Fibroblast of mammary gland (primary cell): ENCODE measurements around the gene SLC1A3.
A peak's percentile ranks its signal among the peaks of the same experiment; 100 is the strongest.

Experiments used
- DNase-seq: peaks from one replicate; pipeline ENCODE4 v3.0.0-alpha.2; 2010; ENCODE audit warnings: low read depth
- H3K4me3 ChIP-seq: 2 replicates; pipeline ENCODE4 v1.5.1; 2011; ENCODE audit warnings: low read depth, mild to moderate bottlenecking, low read length, moderate library complexity; ENCODE audit not compliant: control insufficient read depth
- CTCF ChIP-seq: conservative IDR thresholded peaks from 2 replicates; pipeline ENCODE4 v1.5.1; 2011; ENCODE audit warnings: low read depth, low read length, inconsistent platforms; ENCODE audit not compliant: control insufficient read depth, insufficient read depth

The SLC1A3 gene

GRCh38 chr5:36717131-36717695, 110.8 kb downstream of the SLC1A3 start:
- no peak for DNase-seq
- H3K4me3 ChIP-seq = no peak overlapping the region
- no peak for TF ChIP-seq CTCF

GRCh38 chr5:36719282-36719681, 112.9 kb downstream of the SLC1A3 start:
- no peak overlapping the region for H3K4me3 ChIP-seq
- no peak for DNase-seq
- TF ChIP-seq CTCF = no peak

- no peak overlapping the region for H3K4me3 ChIP-seq
- DNase-seq = no peak
- TF ChIP-seq CTCF = no peak
These were observed 114.3 kb downstream of the SLC1A3 start for GRCh38 chr5:36720688-36721087.

- no peak for DNase-seq
- TF ChIP-seq CTCF = no peak
- H3K4me3 ChIP-seq = no peak overlapping the region
These were observed 115.3 kb downstream of the SLC1A3 start for GRCh38 chr5:36721664-36722235.

- no peak overlapping the region for H3K4me3 ChIP-seq
- no peak for TF ChIP-seq CTCF
- peak; percentile 26 for DNase-seq
These were observed 116.5 kb downstream of the SLC1A3 start for GRCh38 chr5:36722900-36723299.

GRCh38 chr5:36723912-36724311, 117.5 kb downstream of the SLC1A3 start:
- TF ChIP-seq CTCF = no peak
- H3K4me3 ChIP-seq = no peak overlapping the region
- no peak for DNase-seq
